ENCODE measurements around the gene ITPR1.

The ITPR1 gene

GRCh38 chr3:4690277-4690676, 197.1 kb downstream of the ITPR1 start:
- no peak for DNase-seq

DNA sequence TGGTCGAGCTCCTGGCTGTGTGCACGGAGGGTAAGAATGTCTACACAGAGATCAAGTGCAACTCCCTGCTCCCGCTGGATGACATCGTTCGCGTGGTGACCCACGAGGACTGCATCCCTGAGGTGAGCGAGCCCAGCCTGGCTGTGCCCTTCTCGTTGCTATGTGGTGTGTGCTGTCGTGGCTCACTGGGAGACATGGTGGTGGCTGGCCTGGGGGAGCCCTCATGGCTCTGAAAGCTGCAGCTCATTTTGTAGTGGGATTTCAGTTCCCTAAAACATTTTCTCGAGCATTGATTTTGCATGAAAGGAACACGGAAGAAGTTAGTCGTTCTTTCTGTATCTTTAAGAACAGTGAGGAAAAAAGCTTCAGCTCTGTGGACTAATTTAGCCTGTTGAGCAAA, 200.5 kb downstream of the ITPR1 start:
- no peak for DNase-seq

DNA sequence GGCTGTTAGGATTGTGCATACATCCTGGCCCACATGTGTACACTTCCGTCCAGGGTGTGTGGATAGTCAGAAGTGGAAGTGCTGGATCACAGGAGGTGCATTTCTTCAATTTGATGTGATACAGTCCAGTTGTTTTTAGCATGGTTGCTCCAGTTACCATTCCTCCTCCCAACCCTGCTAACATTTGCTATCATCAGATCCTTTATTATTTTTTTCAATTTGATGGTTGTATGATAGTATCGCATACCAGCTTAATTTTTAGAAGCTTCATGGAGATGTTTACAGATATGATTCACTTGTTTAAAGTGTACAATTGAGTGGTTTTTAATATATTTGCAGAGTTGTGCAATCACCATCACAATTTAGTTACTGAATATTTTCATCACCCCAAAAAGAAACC, 202.7 kb downstream of the ITPR1 start:
- no peak for DNase-seq

GRCh38 chr3:4696266-4696665, 203.1 kb downstream of the ITPR1 start:
- DNase-seq = no peak

DNA sequence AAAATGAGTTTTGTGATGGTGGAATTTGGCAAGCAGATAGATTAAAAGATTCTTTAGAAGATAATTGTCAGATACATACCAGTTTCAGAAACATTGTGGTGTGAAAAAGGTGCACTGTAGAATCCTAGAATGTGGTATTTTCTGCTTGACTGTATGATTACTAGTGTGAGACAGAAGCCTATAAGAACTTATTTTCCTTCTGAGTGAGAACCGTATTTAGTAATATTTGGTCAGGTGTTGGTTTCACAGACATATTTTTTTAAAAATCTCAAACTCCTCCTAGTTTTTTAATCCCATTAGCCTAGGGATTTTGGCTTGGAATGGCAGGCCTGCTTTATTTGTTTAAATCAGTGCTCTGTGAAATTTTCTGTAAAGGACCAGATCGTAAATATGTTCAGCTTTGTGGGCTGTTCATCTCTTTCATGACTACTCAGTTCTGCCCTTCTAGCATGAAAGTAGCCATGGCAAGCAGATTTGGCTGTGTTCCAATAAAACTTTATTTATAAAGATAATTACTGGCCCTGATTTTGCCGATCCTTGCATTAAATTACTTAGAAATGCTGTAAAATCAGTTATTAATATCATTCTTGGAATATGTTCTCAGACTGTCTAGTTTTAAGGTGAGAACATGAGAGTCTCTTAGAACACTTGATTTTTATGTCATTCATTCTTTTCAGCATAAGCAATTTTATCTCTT, 205.1 kb downstream of the ITPR1 start:
- DNase-seq = no peak

DNA sequence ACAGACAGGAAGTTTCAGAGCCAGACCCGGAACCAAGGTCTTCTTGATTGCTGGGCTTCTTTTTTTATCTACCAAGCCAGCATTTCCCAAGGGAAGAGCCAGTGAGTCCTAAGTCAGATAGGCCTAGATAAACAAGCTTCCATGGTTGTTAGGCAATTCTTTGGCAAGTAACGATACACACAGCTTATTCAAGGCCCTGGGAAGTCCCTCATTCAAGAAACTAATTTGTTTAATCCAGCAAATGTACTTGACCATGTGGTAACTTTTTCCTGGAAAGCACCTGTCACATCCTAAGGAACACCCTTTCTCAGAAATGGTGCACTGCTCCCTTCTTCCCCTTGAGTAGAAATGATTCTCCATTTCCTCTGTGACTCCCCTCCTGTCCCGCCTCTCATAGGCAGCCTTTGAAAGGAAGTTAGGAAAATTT, 209.9 kb downstream of the ITPR1 start:
- no peak for DNase-seq

DNA sequence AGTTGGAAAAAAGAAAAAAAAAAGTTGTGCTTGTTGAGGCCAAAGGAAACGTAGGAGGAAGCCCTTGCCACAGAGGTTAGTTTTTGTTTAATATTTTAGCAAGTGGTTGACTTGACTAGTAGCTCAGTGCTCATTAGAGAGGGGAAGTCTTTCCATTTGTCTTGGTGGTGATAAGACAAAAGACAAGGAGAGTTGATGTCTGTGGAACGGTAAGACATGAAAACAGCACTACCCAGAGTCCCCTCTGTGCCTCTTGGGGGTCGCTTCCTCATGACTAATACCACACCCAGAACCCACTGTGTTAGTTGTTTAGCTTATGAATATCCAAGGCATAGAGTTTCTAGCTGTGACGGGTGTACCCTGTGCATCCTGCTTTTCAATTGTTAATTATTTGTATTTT, 211.4 kb downstream of the ITPR1 start:
- DNase-seq = no peak

GRCh38 chr3:4707324-4707723, 214.2 kb downstream of the ITPR1 start:
- no peak for DNase-seq

DNA sequence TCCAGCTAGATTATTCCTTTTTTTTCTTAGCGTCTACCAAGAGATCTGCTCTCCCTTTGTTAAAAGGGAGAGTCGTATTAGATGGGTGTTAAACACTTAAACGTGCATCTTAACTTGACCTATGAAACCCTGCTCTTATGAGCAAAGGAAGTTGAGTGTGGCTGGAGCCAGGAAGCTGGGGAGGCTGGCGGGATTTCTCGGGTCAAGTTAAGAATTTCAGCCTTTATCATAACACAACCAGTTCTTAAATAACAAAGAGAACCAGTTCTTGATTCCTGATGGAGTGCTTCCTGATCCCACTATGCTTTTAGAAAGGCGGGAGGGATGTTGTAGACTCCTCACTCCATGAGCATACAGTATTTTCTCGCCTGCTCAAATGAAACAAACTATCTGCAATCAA, 215.1 kb downstream of the ITPR1 start:
- no peak for DNase-seq

DNA sequence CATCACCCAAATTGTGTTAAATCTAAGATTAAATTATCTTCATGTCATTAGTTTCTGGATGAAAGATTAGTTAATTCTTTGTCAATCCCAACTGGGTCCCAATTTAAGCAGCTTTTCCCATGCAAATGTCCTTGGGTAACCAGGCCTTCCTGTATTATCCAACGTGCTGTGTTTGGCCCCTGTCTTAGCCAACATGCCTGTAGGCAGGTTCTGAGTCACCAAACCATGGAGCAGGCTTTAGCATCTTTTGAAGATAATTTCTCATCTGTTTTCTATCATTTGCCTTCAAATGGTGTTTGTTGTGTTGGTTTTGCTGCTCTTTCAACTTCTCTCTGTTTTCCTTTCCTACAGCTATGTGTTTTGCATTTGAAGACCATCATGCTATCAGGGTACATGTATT, 216.2 kb downstream of the ITPR1 start:
- DNase-seq = no peak

GRCh38 chr3:4710191-4710590, 217.0 kb downstream of the ITPR1 start:
- DNase-seq = no peak

GRCh38 chr3:4711680-4711992, 218.5 kb downstream of the ITPR1 start:
- no peak for DNase-seq

- peak in 1 of 2 donors; percentile 34 for DNase-seq
Observed at GRCh38 chr3:4712109-4712508, 219.0 kb downstream of the ITPR1 start.

DNA sequence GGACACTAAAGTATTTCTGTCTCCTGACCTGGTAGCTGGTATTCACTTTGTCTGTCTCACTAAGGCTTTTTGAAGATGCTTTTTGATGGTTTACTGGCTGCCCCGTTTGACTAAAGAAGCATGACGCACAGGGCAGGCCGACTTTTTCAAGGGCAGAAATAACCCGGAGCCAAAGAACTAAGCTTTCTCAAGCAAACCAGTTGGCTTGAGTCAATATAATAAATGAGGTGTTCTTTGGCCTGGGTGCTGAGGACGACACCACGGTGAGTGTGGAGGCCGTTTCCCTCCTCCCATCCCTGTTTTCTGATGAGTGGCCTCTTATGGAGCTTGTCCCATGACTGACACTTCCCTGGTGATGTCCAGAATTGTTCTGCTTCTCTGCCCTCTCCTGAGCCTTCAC, 220.9 kb downstream of the ITPR1 start:
- DNase-seq = no peak

DNA sequence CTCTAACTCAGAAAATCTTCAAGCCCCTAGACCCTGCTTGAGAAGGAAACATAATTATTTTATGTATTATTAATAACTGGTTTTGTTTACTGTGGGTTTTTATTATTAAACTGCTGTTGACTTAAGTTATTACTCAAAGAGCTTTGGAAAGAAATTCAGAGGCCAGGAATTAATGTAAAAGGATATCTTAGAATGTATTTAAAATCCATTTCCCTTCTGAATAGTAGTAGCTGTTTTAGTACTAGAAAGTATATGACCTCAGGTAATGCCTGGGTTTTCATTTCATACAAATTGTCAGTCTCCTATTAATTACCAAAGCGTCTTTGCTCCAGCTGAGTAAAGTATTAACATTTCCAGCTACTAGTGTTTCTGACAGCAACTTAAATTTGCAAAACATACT, 223.1 kb downstream of the ITPR1 start:
- DNase-seq = no peak

- DNase-seq = no peak
Observed at GRCh38 chr3:4716706-4717362, 223.7 kb downstream of the ITPR1 start.

DNA sequence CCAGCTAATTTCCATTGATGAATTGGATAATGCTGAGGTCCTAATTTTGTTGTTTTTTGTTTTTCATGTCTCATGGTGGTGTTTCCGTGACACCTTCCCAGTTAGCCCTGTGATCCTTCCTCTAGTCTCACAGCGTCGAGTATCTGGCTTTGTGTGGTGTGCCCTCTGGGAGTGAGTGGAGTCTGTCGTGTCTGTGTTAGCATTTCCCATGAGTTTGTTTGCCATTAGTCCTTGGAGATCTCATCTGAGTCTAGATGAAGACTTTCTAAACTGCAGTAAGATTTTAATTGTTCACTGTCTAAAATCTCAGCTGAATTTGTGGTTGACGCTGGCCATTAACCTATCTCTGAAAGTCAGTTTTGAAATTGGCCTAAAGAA, 224.2 kb downstream of the ITPR1 start:
- no peak for DNase-seq

DNA sequence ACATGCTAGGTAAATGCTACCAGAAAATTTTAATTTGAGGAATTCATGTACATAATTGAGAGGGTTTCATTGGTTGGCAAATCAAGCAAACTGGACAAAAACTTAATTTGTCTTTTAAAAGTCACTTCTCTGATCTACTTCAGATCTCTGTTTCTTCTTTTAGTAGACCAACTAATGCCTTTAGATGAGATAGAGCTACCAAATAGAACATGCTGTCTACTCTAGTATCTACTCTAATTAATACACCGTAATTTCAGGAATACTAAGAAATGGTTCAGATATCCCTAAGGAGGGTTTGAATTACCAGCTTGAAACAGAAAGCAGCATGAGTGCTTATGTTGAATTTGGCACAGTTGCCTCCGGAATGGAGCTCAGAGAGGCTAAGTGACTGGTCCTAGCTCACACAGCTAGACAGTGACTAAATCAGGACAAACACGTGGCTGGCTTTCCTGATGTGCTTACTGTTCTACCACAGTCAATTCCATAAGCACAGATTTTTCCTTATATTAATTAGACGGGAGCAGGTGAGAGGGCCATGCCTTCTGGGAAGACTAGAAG, 225.1 kb downstream of the ITPR1 start:
- no peak for DNase-seq

DNA sequence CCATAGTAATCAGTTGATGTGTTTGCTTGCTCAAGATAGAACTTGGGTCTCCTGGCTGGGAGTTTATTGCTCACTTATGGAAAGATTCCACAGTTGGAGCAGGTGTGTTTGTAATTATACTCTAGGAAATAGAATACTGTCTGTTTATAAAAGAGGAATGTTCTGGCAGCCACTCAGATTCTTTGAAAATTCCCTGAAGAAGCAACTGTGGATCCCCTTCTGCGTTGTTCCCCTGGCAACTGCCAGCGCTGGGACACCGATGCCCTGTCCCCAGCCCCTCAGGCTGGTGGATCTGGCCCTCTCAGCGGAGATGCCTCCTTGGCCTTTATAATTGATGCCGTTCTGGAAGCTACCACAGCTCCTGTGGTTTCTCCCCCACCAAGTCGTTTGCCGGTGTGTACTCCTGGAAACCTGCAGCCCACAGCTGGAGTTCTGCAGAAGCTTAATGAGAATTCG, 225.9 kb downstream of the ITPR1 start:
- DNase-seq = no peak

DNA sequence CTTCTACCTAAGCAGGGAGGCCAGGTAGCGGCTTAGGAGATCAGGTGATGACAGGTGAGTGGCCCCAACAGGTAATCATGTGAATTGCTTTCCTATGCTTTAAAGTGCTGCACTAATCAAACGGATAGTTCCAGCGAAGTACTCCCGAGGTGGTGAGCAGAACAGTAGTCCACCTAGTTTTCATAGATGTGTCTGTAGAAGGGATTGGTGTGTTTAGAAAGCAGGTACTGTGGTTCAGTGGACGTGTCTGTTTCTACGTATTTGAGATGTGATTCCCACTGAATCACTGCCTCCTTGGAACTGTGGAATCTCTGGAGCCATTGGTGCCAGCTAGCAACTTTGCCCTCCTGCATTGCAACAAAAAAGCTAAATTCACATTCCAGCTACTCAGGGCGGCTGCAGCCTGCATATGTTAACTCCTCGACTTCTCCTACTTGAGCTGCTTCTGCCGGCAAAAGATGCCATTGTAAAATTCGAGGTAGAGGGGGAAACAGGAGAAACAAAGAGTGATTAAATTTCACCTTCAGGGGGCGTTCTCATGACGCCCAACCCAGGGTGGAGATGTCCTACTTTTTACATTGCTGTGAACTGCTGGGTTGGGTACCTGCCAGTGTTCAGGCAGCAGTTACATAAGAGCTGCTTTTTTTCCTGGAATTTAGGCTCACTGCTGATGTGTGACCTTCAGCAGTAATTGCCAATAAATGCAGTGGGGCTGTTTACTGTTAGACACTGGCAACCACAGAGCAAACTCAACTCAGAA, 227.3 kb downstream of the ITPR1 start:
- DNase-seq = peak; percentile 31 to 69

DNA sequence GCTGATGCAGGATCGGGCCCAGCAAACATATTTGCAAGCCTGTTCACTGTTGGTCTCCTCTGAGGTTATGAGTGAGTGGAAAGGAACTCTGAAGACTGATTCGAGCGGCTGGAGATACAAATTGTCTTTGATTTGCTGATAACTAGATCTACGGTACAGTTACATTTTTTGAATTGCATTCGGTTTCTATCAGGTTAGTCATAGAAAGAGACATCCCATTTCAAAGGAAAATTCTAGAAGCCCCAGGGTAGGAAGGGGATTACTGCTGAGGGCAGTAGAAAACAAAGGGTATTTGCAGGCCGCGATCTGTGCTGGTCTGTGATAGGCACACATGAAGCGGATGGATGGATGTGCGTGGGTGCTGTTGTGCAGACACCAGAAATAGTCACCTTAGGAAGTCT, 228.4 kb downstream of the ITPR1 start:
- DNase-seq = no peak

DNA sequence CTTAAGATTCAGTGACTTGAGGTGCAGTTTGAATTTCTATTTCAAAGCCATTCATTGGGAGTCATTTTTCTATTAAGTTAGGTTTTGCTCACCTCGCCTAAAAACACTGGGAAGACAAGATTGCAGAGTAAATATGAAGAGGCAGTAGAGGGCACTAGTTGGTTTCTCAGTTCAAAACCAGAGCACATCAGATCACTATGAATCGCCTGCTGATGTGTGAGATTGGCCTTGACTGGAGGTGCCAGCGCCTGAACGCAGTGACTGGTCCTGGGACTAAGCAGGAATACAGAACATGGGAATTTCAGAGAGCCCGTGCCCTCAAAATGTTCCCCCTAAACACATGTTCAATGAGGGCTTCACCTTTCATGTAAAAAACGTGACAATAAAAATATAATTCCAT, 229.0 kb downstream of the ITPR1 start:
- DNase-seq = peak in 1 of 2 donors; percentile 60

DNA sequence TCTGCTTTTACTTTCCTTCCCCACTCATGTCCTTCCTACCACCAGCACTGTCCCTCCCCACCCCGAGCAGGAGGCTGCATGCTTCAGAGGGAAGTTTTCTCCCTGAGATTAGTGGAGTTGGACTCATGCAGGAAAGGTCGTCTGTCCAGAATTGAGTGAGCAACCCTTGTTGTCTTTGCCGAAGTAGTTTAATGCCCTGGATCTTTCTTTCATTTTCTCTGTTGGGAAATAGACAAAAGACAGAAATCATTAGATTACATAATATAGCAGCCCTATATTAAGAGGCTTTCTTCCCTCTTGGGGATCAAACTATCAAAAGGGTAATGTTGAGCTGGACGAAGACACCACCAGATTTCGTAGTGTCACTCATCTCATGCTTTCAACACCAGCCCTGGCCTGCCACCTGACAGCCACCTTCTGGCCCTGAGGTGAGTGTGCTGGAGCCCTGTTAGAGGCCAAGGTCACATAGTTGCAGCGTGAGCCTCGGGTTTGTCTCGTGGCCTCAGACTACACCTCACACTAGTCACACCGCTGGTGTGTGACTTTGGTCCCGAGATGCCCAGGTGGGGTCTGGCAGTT, 231.0 kb downstream of the ITPR1 start:
- DNase-seq = no peak

GRCh38 chr3:4726549-4726948, 233.4 kb downstream of the ITPR1 start:
- no peak for DNase-seq
